T-helper 2 cell treated with Interferon-gamma antibody and Interleukin-4, amounts not matched to agents 5 μg/mL and 100 μg/mL, for 36 hours (primary cell): Measurements from ENCODE around the gene GSK3A.

ENCODE experiments used
- DNase-seq: peaks from one replicate; pipeline ENCODE4 v3.0.0; 2021; ENCODE audit warnings: low spot score
- H3K27ac Mint-ChIP-seq: one replicate; pipeline ENCODE4 v1.8.0; 2021; ENCODE audit warnings: mild to moderate bottlenecking, mixed read lengths
- H3K27me3 Mint-ChIP-seq: one replicate; pipeline ENCODE4 v1.8.0; 2021; ENCODE audit warnings: low read depth, mixed read lengths
- H3K36me3 Mint-ChIP-seq: one replicate; pipeline ENCODE4 v1.8.0; 2021; ENCODE audit warnings: low read depth, mixed read lengths
- H3K4me1 Mint-ChIP-seq: one replicate; pipeline ENCODE4 v1.8.0; 2021; ENCODE audit warnings: low read depth, mixed read lengths
- H3K4me3 Mint-ChIP-seq: one replicate; pipeline ENCODE4 v1.8.0; 2022; ENCODE audit warnings: mild to moderate bottlenecking, moderate library complexity, mixed read lengths
- H3K9me3 Mint-ChIP-seq: one replicate; pipeline ENCODE4 v1.8.0; 2021; ENCODE audit warnings: mixed read lengths

Gene GSK3A

GRCh38 chr19:42242069-42242511, 312 bp downstream of the GSK3A start:
- H3K27ac Mint-ChIP-seq: peak overlapping the region; percentile 85
- peaks cover 41% of the 10 kb centered on the region for H3K4me1 Mint-ChIP-seq
- H3K36me3 Mint-ChIP-seq: peaks cover 17% of the 10 kb centered on the region
- H3K9me3 Mint-ChIP-seq: no peaks in the 10 kb centered on the region
- H3K27me3 Mint-ChIP-seq: no peaks in the 10 kb centered on the region
- DNase-seq: no peak
- peak overlapping the region; percentile 92 for H3K4me3 Mint-ChIP-seq

DNA sequence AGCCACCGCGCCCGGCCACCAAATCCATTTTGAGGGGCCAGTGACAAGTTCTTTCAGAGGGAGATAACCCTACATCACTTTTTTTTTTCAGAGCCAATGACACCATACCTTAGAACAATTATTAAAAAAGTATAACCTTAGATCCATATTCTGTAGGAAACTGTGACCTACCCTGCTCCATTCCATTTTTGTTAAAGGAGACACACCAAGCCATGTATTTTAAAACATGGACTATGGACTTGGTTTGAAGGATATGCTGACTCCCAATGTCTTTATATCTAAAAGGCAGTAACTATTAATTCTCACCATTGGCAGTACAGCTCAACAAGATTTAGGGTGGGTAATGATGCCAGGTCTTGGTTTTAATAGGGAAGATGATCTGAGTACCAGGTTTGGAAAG, 1.1 kb downstream of the GSK3A start:
- peaks cover 22% of the 10 kb centered on the region for H3K36me3 Mint-ChIP-seq

GRCh38 chr19:42239544-42240220, 2.7 kb downstream of the GSK3A start:
- H3K36me3 Mint-ChIP-seq: peaks cover 36% of the 10 kb centered on the region
- no peak overlapping the region for H3K4me3 Mint-ChIP-seq
- no peak overlapping the region for H3K27ac Mint-ChIP-seq
- DNase-seq: no peak
- H3K27me3 Mint-ChIP-seq: no peaks in the 10 kb centered on the region
- H3K4me1 Mint-ChIP-seq: peaks cover 25% of the 10 kb centered on the region
- H3K9me3 Mint-ChIP-seq: no peaks in the 10 kb centered on the region

More for the DNA sequence above, 1.1 kb downstream of the GSK3A start:
- H3K4me3 Mint-ChIP-seq: peak overlapping the region; percentile 92
- no peaks in the 10 kb centered on the region for H3K9me3 Mint-ChIP-seq
- H3K27ac Mint-ChIP-seq: peak overlapping the region; percentile 85
- H3K27me3 Mint-ChIP-seq: no peaks in the 10 kb centered on the region
- H3K4me1 Mint-ChIP-seq: peaks cover 35% of the 10 kb centered on the region
- no peak for DNase-seq

DNA sequence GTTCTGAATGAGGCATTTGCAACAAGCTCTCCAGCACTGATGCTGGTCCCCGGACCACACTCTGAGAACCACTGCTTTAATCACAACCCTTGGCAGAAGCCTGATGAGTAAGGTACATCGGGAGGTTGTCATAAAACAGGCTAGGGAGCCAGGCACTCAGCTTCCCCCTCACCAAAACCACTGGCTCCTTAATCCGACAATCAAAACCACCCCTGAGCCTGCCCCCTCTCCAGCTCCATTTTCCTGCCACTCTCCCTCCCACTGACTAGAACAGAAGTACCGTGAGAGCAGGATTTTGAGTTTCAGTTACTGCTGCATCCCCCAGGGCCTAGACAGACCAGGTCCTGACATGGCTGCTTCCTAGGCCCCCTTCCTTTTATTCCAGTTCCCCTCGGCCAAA, 7.2 kb downstream of the GSK3A start:
- Mint-ChIP-seq H3K36me3 (peaks cover 61% of the 10 kb centered on the region), H3K4me1 (peaks cover 12% of the 10 kb centered on the region), H3K4me3 (no peak overlapping the region), H3K9me3 (no peaks in the 10 kb centered on the region), H3K27me3 (no peaks in the 10 kb centered on the region), H3K27ac (peak overlapping the region; percentile 20)
- DNase-seq: no peak

DNA sequence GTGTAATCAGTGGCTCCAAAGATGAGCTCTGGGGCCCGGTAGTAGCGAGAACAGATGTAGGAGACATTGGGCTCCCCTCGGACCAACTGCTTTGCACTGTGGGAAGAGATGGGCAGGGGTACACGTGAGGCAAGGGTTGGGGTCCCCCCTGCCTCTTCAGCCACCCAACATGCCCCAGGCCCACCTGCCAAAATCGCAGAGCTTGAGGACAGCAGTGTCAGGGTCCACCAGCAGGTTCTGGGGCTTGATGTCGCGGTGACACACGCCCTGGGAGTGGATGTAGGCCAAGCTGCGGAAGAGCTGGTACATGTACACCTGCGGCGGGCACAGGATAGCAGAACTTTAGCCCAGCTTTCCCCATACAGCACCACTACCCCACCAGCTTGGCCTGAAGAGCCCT, 8.0 kb downstream of the GSK3A start:
- no peak overlapping the region for H3K4me3 Mint-ChIP-seq
- peaks cover 9% of the 10 kb centered on the region for H3K4me1 Mint-ChIP-seq
- peaks cover 63% of the 10 kb centered on the region for H3K36me3 Mint-ChIP-seq
- no peaks in the 10 kb centered on the region for H3K9me3 Mint-ChIP-seq
- no peak overlapping the region for H3K27ac Mint-ChIP-seq
- no peaks in the 10 kb centered on the region for H3K27me3 Mint-ChIP-seq
- no peak for DNase-seq

GRCh38 chr19:42233678-42234292, 8.6 kb downstream of the GSK3A start:
- Mint-ChIP-seq H3K27ac (no peak overlapping the region), H3K4me1 (peaks cover 8% of the 10 kb centered on the region), H3K4me3 (no peak overlapping the region), H3K36me3 (peaks cover 62% of the 10 kb centered on the region), H3K9me3 (no peaks in the 10 kb centered on the region), H3K27me3 (no peaks in the 10 kb centered on the region)
- no peak for DNase-seq

- H3K4me3 Mint-ChIP-seq: no peak overlapping the region
- no peaks in the 10 kb centered on the region for H3K9me3 Mint-ChIP-seq
- peaks cover 68% of the 10 kb centered on the region for H3K36me3 Mint-ChIP-seq
- no peaks in the 10 kb centered on the region for H3K27me3 Mint-ChIP-seq
- DNase-seq: no peak
- H3K4me1 Mint-ChIP-seq: peaks cover 10% of the 10 kb centered on the region
- no peak overlapping the region for H3K27ac Mint-ChIP-seq
These were observed 9.3 kb downstream of the GSK3A start for GRCh38 chr19:42233106-42233505.

DNA sequence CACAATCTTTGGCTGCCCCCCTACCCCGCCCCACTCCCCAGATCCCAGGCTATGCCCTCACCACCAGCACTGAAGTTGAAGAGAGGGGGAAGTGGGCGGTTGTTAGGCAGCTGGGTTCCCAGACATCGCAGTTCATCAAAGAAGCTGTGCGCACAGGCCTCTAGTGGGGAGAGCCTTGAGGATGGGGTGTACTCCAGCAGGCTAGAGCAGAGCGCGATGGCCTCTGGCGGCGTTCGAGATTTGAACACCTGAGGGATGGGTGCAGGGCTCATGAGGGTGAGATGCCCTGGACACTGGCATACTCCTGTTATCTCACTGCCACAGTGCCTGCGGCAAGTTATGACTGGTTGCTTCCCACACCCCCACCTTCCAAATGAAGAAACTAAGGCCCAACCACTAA, 10.0 kb downstream of the GSK3A start:
- Mint-ChIP-seq H3K27me3 (no peaks in the 10 kb centered on the region), H3K36me3 (peaks cover 71% of the 10 kb centered on the region), H3K9me3 (no peaks in the 10 kb centered on the region), H3K4me1 (peaks cover 12% of the 10 kb centered on the region), H3K27ac (no peak overlapping the region), H3K4me3 (no peak overlapping the region)
- DNase-seq: no peak

DNA sequence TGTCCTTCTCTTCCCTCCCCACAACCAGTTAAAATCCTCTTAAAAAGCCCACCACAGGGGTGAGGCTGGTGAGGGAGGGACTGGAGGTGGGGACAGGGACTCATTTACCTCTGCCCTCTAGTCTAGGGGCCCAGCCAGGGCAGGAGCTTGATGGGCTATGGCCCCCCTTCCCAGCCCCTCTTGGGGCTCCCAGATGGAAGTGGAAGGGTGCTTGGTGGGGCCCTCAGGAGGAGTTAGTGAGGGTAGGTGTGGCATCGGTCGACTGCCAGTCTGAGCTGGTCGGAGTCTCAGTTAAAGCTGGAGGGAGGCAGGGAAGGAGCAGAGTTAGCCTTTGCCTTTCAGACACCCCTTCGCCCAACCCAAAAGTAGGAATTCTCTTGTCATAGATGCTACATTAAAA, 11.8 kb downstream of the GSK3A start:
- H3K36me3 Mint-ChIP-seq: peaks cover 73% of the 10 kb centered on the region
- no peak overlapping the region for H3K27ac Mint-ChIP-seq
- no peak for DNase-seq
- no peaks in the 10 kb centered on the region for H3K9me3 Mint-ChIP-seq
- no peaks in the 10 kb centered on the region for H3K27me3 Mint-ChIP-seq
- no peak overlapping the region for H3K4me3 Mint-ChIP-seq
- peaks cover 13% of the 10 kb centered on the region for H3K4me1 Mint-ChIP-seq

GRCh38 chr19:42229855-42230351, 12.5 kb downstream of the GSK3A start:
- Mint-ChIP-seq H3K4me1 (peaks cover 13% of the 10 kb centered on the region), H3K36me3 (peaks cover 69% of the 10 kb centered on the region), H3K9me3 (no peaks in the 10 kb centered on the region), H3K27ac (peak overlapping the region; percentile 33), H3K4me3 (no peak overlapping the region), H3K27me3 (no peaks in the 10 kb centered on the region)
- DNase-seq: no peak

GRCh38 chr19:42229301-42229854, 13.0 kb downstream of the GSK3A start:
- Mint-ChIP-seq H3K9me3 (no peaks in the 10 kb centered on the region), H3K27ac (peak overlapping the region; percentile 33), H3K36me3 (peaks cover 68% of the 10 kb centered on the region), H3K4me1 (peaks cover 13% of the 10 kb centered on the region), H3K27me3 (no peaks in the 10 kb centered on the region), H3K4me3 (no peak overlapping the region)
- no peak for DNase-seq

- H3K4me1 Mint-ChIP-seq: peaks cover 13% of the 10 kb centered on the region
- DNase-seq: no peak
- H3K27me3 Mint-ChIP-seq: no peaks in the 10 kb centered on the region
- H3K36me3 Mint-ChIP-seq: peaks cover 65% of the 10 kb centered on the region
- H3K9me3 Mint-ChIP-seq: no peaks in the 10 kb centered on the region
- H3K4me3 Mint-ChIP-seq: no peak overlapping the region
- H3K27ac Mint-ChIP-seq: no peak overlapping the region
These were observed 13.8 kb downstream of the GSK3A start for GRCh38 chr19:42228641-42229040.

DNA sequence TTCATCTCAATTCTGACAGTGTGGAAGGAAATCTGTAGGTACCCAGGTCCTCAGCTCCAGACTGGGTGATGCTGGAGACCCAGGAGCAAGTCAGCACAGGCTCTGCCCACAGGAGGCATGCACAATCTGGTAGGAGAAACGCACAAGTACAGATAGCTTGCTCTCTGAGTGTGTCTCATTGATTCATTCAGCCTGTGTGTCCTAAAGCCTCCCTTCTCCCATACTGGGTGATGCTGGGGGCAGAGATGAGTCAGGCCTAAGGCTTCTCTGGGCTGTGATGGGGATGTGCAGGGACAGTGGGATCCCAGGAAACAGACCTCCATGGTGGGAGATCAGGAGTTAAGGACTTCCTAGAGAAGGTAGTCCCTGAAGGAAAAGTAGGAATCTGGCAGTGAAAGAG, 15.5 kb downstream of the GSK3A start:
- Mint-ChIP-seq H3K4me3 (no peak overlapping the region), H3K27ac (no peak overlapping the region), H3K36me3 (peaks cover 60% of the 10 kb centered on the region), H3K4me1 (peaks cover 16% of the 10 kb centered on the region), H3K9me3 (no peaks in the 10 kb centered on the region), H3K27me3 (no peaks in the 10 kb centered on the region)
- DNase-seq: no peak

DNA sequence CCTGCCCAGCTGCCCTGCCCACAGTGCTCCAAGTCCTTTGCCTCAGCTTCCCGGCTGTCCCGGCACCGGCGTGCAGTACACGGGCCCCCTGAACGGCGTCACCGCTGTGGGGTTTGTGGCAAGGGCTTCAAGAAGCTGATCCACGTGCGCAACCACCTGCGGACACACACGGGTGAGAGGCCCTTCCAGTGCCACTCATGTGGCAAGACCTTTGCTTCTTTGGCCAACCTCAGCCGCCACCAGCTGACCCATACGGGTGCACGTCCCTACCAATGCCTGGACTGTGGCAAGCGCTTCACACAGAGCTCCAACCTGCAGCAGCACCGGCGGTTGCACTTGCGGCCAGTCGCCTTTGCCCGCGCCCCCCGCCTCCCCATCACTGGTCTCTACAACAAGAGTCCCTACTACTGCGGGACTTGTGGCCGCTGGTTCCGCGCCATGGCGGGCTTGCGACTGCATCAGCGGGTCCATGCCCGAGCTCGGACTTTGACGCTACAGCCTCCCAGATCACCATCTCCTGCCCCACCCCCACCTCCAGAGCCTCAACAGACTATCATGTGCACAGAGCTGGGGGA, 16.6 kb downstream of the GSK3A start:
- Mint-ChIP-seq H3K9me3 (no peaks in the 10 kb centered on the region), H3K4me3 (no peak overlapping the region), H3K4me1 (peaks cover 19% of the 10 kb centered on the region), H3K27me3 (no peaks in the 10 kb centered on the region), H3K36me3 (peaks cover 53% of the 10 kb centered on the region), H3K27ac (no peak overlapping the region)
- DNase-seq: no peak
